Heart right ventricle (tissue), 16 donors: ENCODE measurements around the gene ACCSL. TPM values are rescaled to one million over a fixed set of nuclear protein-coding genes. Genes with fewer than 3 reads are reported as not detected.

Experiments
- ATAC-seq, 8 donors: fragments of 200-7000 bp; cut with Tn5 transposase; one replicate each; pipeline ENCODE4 v1.9.1; 2020; ENCODE audit warnings: mild to moderate bottlenecking in 8 of 8, moderate library complexity in 8 of 8, moderate number of reproducible peaks in 1 of 8
- DNase-seq, 2 donors: peaks; one replicate each; pipeline ENCODE4 v3.0.0-alpha.2; 2020
- H3K27ac ChIP-seq, 10 donors: fragments of 200-600 bp; sonication (generic) in 2 of 10; one replicate each; pipeline versions ENCODE4 v1.5.0 to v1.8.0; 2020 to 2022; ENCODE audit warnings: mild to moderate bottlenecking in 3 of 10
- H3K27me3 ChIP-seq, 7 donors: fragments of 200-600 bp; one replicate each; pipeline ENCODE4 v1.8.0; 2021 to 2022; ENCODE audit warnings: mild to moderate bottlenecking in 2 of 7
- H3K36me3 ChIP-seq, 9 donors: fragments of 200-600 bp; sonication (generic) in 1 of 9; one replicate each; pipeline versions ENCODE4 v1.5.0 to v1.8.0; 2020 to 2022; ENCODE audit warnings: mild to moderate bottlenecking in 2 of 9
- H3K4me1 ChIP-seq, 9 donors: fragments of 200-600 bp; sonication (generic) in 1 of 9; one replicate each; pipeline versions ENCODE4 v1.5.0 to v1.8.0; 2020 to 2022; ENCODE audit warnings: mild to moderate bottlenecking in 4 of 9
- H3K4me3 ChIP-seq, 10 donors: fragments of 200-600 bp; sonication (generic) in 2 of 10; one replicate each; pipeline versions ENCODE4 v1.5.0 to v1.8.0; 2020 to 2022; ENCODE audit warnings: mild to moderate bottlenecking in 7 of 10, moderate library complexity in 2 of 10
- H3K9me3 ChIP-seq, 11 donors: fragments of 200-600 bp in 10 of 11; sonication (generic) in 2 of 11; one replicate each; pipeline versions ENCODE4 v1.5.0 to v1.8.0; 2013 to 2022; ENCODE audit warnings: mild to moderate bottlenecking in 2 of 11, control low read depth in 1 of 11, moderate library complexity in 1 of 11
- CTCF ChIP-seq, 9 donors: fragments of 200-600 bp; sonication (generic) in 2 of 9; IDR thresholded peaks; one replicate each; pipeline versions ENCODE4 v1.5.0 to v1.8.0; 2021 to 2022; ENCODE audit warnings: antibody characterized with exemption in 9 of 9, mild to moderate bottlenecking in 5 of 9, moderate library complexity in 1 of 9
- WGBS, 2 donors: extraction: QIAGEN DNeasy Blood & Tissue Kit; methylation state at CpG; one replicate each; pipeline ENCODE4 v1.1.7; 2013; ENCODE audit warnings: inconsistent platforms in 1 of 2; 5-methylcytosine and 5-hydroxymethylcytosine counted together
- intact Hi-C, 10 donors: fragments of 100-400 bp; cut with DNase I; formaldehyde crosslinking; loops; one replicate each; pipeline versions ENCODE4 v1.11.1 to v1.14.2; 2022
- polyA plus RNA-seq, 2 donors: library from polyadenylated mRNA; stranded (reverse); fragments of 200-250 nt; gene quantifications; one replicate each; pipeline ENCODE4 v1.2.3, GENCODE V29; 2013
- total RNA-seq, 10 donors: library from RNA; stranded (reverse); fragmentation: NEBNext Ultra II Directional in 3 of 10; extraction: Animal tissue kit (Norgen Biotek cat#: 25700) in 3 of 10; gene quantifications; one replicate each; pipeline versions ENCODE4 v1.2.1 to v1.2.4, GENCODE V29; 2021 to 2023
- donor health status: Arrhythmogenic right ventricular cardiomyopathy.
- donor health status: ischemic (EF 13 %, LVEDD 7.1; RV severe dilation, severe dysfunction).
- donor health status: healthy with polysubstance abuse.
- donor health status: DM: no; HTN: yes; CAD: no.
- donor health status: DM: no; HTN: no; CAD: no.
- donor health status: ischemic (EF 25% LVEDD 6.9; RV normal size, moderate dysfunction).
- donor health status: ischemic (EF 25% LVEDD 5.7; RV mildly dilated, moderate dysfunction).
- donor health status: healthy.
- donor health status: DM: yes; HTN: yes; CAD: no.
- donor health status: Ischemic cardiomyopathy.
- donor health status: ischemic (EF 35%, LVEDD 5.7; RV mildly dilated, moderate dysfunction).
- donor health status: nonischemic (EF 11% LVEDD 7.7; RV severe dilation, severe dysfunction).
- donor health status: DM: yes; HTN: yes; CAD: no.
- donor health status: PGD.
- donor health status: ischemic (EF 29% LVEDD 5.4; RV normal size, mild dysfunction).
- donor health status: nonischemic (EF 23%, LVEDD 6.1; RV moderate dilation, normal function).

ACCSL gene
- total and polyA plus RNA-seq, 12 donors = not detected

GRCh38 chr11:44003736-44004451 lies 43.9 kb upstream of the ACCSL start:
- no peaks in the 10 kb centered on the region for H3K27me3 ChIP-seq
- no peaks in the 10 kb centered on the region for H3K36me3 ChIP-seq
- no peak for ATAC-seq
- H3K4me3 ChIP-seq = no peak overlapping the region
- intact Hi-C loops = no loop called here
- DNase-seq = no peak
- 90 to 91% methylated on average over 9 of the region's 9 CpGs for WGBS, 2 donors
- H3K27ac ChIP-seq = no peak overlapping the region
- peaks cover 0 to 4% (median 0%) of the 10 kb centered on the region in 9 donors for H3K4me1 ChIP-seq
- no peak for TF ChIP-seq CTCF (IDR thresholded peaks at IDR 0.05)
- no peaks in the 10 kb centered on the region for H3K9me3 ChIP-seq

- intact Hi-C loops = no loop called here
- Histone ChIP-seq H3K36me3 (no peaks in the 10 kb centered on the region), H3K4me3 (no peak overlapping the region), H3K27ac (no peak overlapping the region), H3K27me3 (no peaks in the 10 kb centered on the region), H3K4me1 (peaks cover 0 to 4% (median 0%) of the 10 kb centered on the region in 9 donors), H3K9me3 (no peaks in the 10 kb centered on the region)
- 90 to 94% methylated on average over 10 of the region's 10 CpGs for WGBS, 2 donors
- TF ChIP-seq CTCF (IDR thresholded peaks at IDR 0.05) = no peak
- DNase-seq (no peak), ATAC-seq (no peak)
These were observed 43.2 kb upstream of the ACCSL start for GRCh38 chr11:44004452-44005062.

DNA sequence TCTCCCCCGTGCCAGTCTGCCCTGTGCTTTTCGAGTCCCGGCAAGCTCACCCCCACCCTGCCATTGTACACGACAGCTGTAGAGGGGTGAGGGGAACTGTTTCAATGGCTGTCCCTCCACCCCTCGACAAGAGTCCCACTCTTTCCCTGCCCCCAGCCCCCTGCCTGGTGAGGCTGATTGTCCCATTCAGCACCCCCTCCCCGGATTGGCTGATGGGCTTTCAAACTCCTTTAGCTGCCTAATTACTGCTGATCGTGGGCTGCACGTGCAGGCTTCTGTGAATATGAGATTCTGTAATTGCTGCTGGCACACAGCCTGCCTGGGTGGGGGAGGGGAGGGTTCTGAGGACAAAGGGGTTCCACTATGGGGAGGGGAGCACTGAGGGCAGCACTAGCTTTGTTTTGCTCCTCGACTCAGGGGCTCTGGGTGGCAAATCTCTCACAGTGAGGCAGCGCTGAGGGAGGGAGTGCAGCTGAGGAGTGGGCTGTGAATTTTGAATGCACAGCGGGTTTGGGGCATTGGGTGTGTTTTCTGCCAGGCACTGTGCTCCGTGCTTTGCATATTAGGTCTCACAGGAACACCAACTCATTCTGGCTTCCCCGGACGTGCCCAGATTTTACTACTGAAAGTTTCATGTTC lies 42.6 kb upstream of the ACCSL start:
- peaks cover 0 to 4% (median 0%) of the 10 kb centered on the region in 9 donors for H3K4me1 ChIP-seq
- no peaks in the 10 kb centered on the region for H3K9me3 ChIP-seq
- no peaks in the 10 kb centered on the region for H3K36me3 ChIP-seq
- no peak overlapping the region for H3K27ac ChIP-seq
- DNase-seq = no peak
- 65 to 66% methylated on average over 14 of the region's 14 CpGs for WGBS, 2 donors
- H3K4me3 ChIP-seq = no peak overlapping the region
- H3K27me3 ChIP-seq = no peaks in the 10 kb centered on the region
- no peak for TF ChIP-seq CTCF (IDR thresholded peaks at IDR 0.05)
- intact Hi-C loops = no loop called here
- peak in 1 of 8 donors; percentile 14 for ATAC-seq

DNA sequence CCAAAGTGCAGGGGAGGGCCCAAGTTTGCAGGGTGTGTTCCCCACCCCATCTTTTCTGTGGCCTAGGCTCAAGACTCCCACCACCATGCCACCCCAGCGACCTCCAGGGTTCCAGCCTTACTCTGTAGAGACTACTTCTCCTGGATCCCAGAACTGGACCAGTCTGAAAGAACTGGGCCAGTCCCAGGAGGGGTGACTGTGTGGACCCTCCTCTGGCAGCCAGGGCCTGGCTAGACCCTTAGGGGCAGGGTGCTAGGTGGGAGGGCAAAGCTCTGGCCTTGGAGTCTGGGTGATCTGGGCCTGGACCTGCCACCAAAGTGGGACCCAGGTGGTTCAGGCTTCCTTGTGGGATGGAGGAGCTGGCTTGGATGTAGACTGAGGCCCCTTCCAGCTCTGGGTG lies 41.8 kb upstream of the ACCSL start:
- Histone ChIP-seq H3K27me3 (no peaks in the 10 kb centered on the region), H3K4me3 (no peak overlapping the region), H3K27ac (peak overlapping the region in 3 of 10 donors; percentile 2 to 29 (median 9)), H3K9me3 (no peaks in the 10 kb centered on the region), H3K4me1 (peaks cover 0 to 4% (median 0%) of the 10 kb centered on the region in 9 donors), H3K36me3 (no peaks in the 10 kb centered on the region)
- no peak for TF ChIP-seq CTCF (IDR thresholded peaks at IDR 0.05)
- 89 to 97% methylated on average over 1 of the region's 1 CpG for WGBS, 2 donors
- intact Hi-C loops = no loop called here
- DNase-seq = no peak
- no peak for ATAC-seq
